Endothelial cell of umbilical vein (primary cell): ENCODE results near the gene MAP3K15. TPM values are rescaled to one million over a fixed set of nuclear protein-coding genes. Genes with fewer than 3 reads are reported as not detected.

Source experiments
- BruUV-seq: library from RNA; stranded (reverse); fragments of 400-500 nt; replicated peaks from 2 replicates; lab custom pipeline; 2021; lab: Mats Ljungman, UMichigan
- CTCF ChIA-PET: fragments of 300-600, 350-600 bp; sonication (Branson Sonifier 250); formaldehyde crosslinking; loops from one replicate; lab custom pipeline; 2021; ENCODE audit warnings: antibody characterized with exemption, inconsistent platforms; lab: Charles Lee
- POLR2A ChIA-PET: fragments of 300-600, 350-600 bp; sonication (Branson Sonifier 250); formaldehyde crosslinking; loops from one replicate; lab custom pipeline; 2021; ENCODE audit warnings: antibody characterized with exemption, inconsistent platforms; lab: Charles Lee
- DNase-seq: peaks from one replicate; pipeline ENCODE4 v3.0.0-alpha.2; 2011; ENCODE audit warnings: low read depth, low spot score
- FAIRE-seq: peaks from 2 replicates; lab custom pipeline; 2011; peaks lifted over from hg19 to GRCh38; lab: Jason Lieb, UNC
- H2AFZ ChIP-seq: 2 replicates; pipeline ENCODE4 v1.6.0; 2012; ENCODE audit warnings: low read depth, low read length, control low read depth, inconsistent platforms
- H3K27ac ChIP-seq: 2 replicates; pipeline ENCODE4 v1.5.1; 2011; ENCODE audit warnings: low read depth, mild to moderate bottlenecking, control low read depth, low read length, moderate library complexity; ENCODE audit not compliant: insufficient read depth
- H3K27me3 ChIP-seq, 2 experiments: 2 replicates each; pipeline versions ENCODE4 v1.6.0 to v1.6.1; 2011; ENCODE audit warnings: low read length in 2 of 2, mixed read lengths in 1 of 2; ENCODE audit not compliant: control insufficient read depth in 2 of 2, insufficient read depth in 2 of 2
- H3K36me3 ChIP-seq, 2 experiments: 2 replicates in 1 of 2; 3 replicates in 1 of 2; pipeline ENCODE4 v1.5.1; 2011; ENCODE audit warnings: low read length in 2 of 2, mild to moderate bottlenecking in 1 of 2, moderate library complexity in 1 of 2; ENCODE audit not compliant: control insufficient read depth in 2 of 2, insufficient read depth in 2 of 2; ENCODE audit errors: extremely low read depth in 1 of 2
- H3K4me1 ChIP-seq: 3 replicates; pipeline ENCODE4 v1.5.1; 2011; ENCODE audit warnings: mild to moderate bottlenecking, low read length; ENCODE audit not compliant: control insufficient read depth, insufficient read depth; ENCODE audit errors: extremely low read depth
- H3K4me2 ChIP-seq: 2 replicates; pipeline ENCODE4 v1.6.1; 2011; ENCODE audit warnings: low read length, control low read depth, mixed read lengths; ENCODE audit not compliant: insufficient read depth
- H3K4me3 ChIP-seq, 3 experiments: fragments of 200-600 bp in 1 of 3; sonication (generic), shearing (Covaris generic) in 1 of 3; replicated peaks in 1 of 3; 2 replicates each; pipeline ENCODE4 v1.5.1; 2011 to 2016; ENCODE audit warnings: control low read depth in 3 of 3, low read length in 3 of 3, mild to moderate bottlenecking in 2 of 3, inconsistent platforms in 1 of 3, low read depth in 1 of 3, moderate library complexity in 1 of 3; ENCODE audit not compliant: insufficient read depth in 1 of 3
- H3K79me2 ChIP-seq: 2 replicates; pipeline ENCODE4 v1.6.0; 2012; ENCODE audit warnings: low read length, inconsistent platforms; ENCODE audit not compliant: control insufficient read depth, insufficient read depth
- H3K9ac ChIP-seq: replicated peaks from 2 replicates; pipeline ENCODE3; 2011; ENCODE audit warnings: low read length, control low read depth; ENCODE audit not compliant: insufficient read depth; ENCODE audit errors: extremely low read depth
- H3K9me1 ChIP-seq: replicated peaks from 3 replicates; pipeline ENCODE4 v1.6.0; 2011; ENCODE audit warnings: mild to moderate bottlenecking, low read length; ENCODE audit not compliant: control insufficient read depth, insufficient read depth; ENCODE audit errors: extremely low read depth
- H3K9me3 ChIP-seq: replicated peaks from 2 replicates; pipeline ENCODE4 v1.5.1; 2012; ENCODE audit warnings: low read length, inconsistent platforms; ENCODE audit not compliant: control insufficient read depth, insufficient read depth
- H4K20me1 ChIP-seq: replicated peaks from 2 replicates; pipeline ENCODE3; 2011; ENCODE audit warnings: mild to moderate bottlenecking, low read length; ENCODE audit not compliant: control insufficient read depth, insufficient read depth; ENCODE audit errors: extremely low read depth
- CTCF ChIP-seq, 2 donors: IDR thresholded peaks; 1 replicate in 1 of 2; 2 replicates in 1 of 2; pipeline ENCODE4 v1.5.1; 2011; ENCODE audit warnings: low read length in 2 of 2, mild to moderate bottlenecking in 2 of 2, moderate library complexity in 2 of 2, control low read depth in 1 of 2, inconsistent platforms in 1 of 2, low read depth in 1 of 2; ENCODE audit not compliant: insufficient read depth in 1 of 2; ENCODE audit errors: extremely low read depth in 1 of 2
- EZH2 ChIP-seq: IDR thresholded peaks from 2 replicates; pipeline ENCODE4 v1.6.1; 2012; ENCODE audit warnings: borderline replicate concordance, low read depth, mild to moderate bottlenecking, moderate library complexity, low read length, inconsistent platforms; ENCODE audit not compliant: severe bottlenecking
- FOS ChIP-seq: IDR thresholded peaks from 2 replicates; pipeline ENCODE4 v1.6.1; 2011; ENCODE audit warnings: mild to moderate bottlenecking, low read length, moderate library complexity, borderline replicate concordance; ENCODE audit not compliant: insufficient read depth
- GATA2 ChIP-seq: IDR thresholded peaks from 2 replicates; pipeline ENCODE4 v1.7.0; 2011; ENCODE audit warnings: low read depth, mild to moderate bottlenecking, moderate library complexity, mixed read lengths, low read length; ENCODE audit not compliant: insufficient read length, insufficient read depth
- JUN ChIP-seq: IDR thresholded peaks from 2 replicates; pipeline ENCODE4 v1.6.1; 2011; ENCODE audit warnings: borderline replicate concordance, low read depth; ENCODE audit not compliant: insufficient read length, insufficient read depth
- MAX ChIP-seq: IDR thresholded peaks from 2 replicates; pipeline ENCODE4 v1.6.1; 2011; ENCODE audit not compliant: insufficient read depth, insufficient read length
- MYC ChIP-seq: IDR thresholded peaks from one replicate; pipeline ENCODE4 v1.6.1; 2011; ENCODE audit warnings: mild to moderate bottlenecking, low read depth, low read length
- POLR2A ChIP-seq: IDR thresholded peaks from 2 replicates; pipeline ENCODE4 v1.6.1; 2012; ENCODE audit warnings: low read depth, mild to moderate bottlenecking, control low read depth, low read length
- POLR2AphosphoS5 ChIP-seq: IDR thresholded peaks from 2 replicates; pipeline ENCODE4 v1.6.1; 2012; ENCODE audit warnings: low read depth, mild to moderate bottlenecking, control low read depth, low read length, moderate library complexity; ENCODE audit not compliant: insufficient read depth
- dilution Hi-C: fragments of 300-500 bp; cut with MboI; formaldehyde crosslinking; loops from one replicate; pipeline ENCODE4 v1.15.0; 2019; ENCODE audit warnings: low sequenced_read_pairs; ENCODE audit not compliant: extremely low pct_ligation_motif_present
- intact Hi-C: fragments of 100-400 bp; cut with micrococcal nuclease; formaldehyde crosslinking; loops from one replicate; pipeline ENCODE4 v1.10.0; 2022
- polyA plus RNA-seq, 4 experiments: library from polyadenylated mRNA; depleted of rRNA in 3 of 4; stranded (reverse) in 3 of 4; unstranded in 1 of 4; fragments of >200 nt; gene quantifications; 2 replicates each; pipeline versions ENCODE4 v1.2.1 to v1.2.3, GENCODE V29; 2011 to 2012; ENCODE audit warnings: missing spikeins in 1 of 4
- total RNA-seq: library from RNA; stranded (reverse); gene quantifications from 2 replicates; pipeline ENCODE4 v1.2.3, GENCODE V29; 2021

The MAP3K15 gene
- total and polyA plus RNA-seq, 2 donors (not counting 3 experiments of a cell fraction or from before 2014, with no cell fraction given) = 0.01 to 0.09 TPM

GRCh38 chrX:19552793-19553192, 37.5 kb upstream of the MAP3K15 start:
- Histone ChIP-seq H3K79me2 (no peaks in the 10 kb centered on the region), H3K36me3 (no peaks in the 10 kb centered on the region), H3K9me3 (no peaks in the 10 kb centered on the region), H3K4me1 (no peaks in the 10 kb centered on the region), H3K4me2 (no peak overlapping the region), H3K27me3 (no peaks in the 10 kb centered on the region), H2AFZ (no peak overlapping the region), H3K9me1 (no peaks in the 10 kb centered on the region), H4K20me1 (no peaks in the 10 kb centered on the region), H3K27ac (no peak overlapping the region), H3K9ac (no peak overlapping the region), H3K4me3 (no peak overlapping the region)
- BruUV-seq = no TSS peak
- ChIA-PET CTCF (interaction anchor here (1.3 to 1.7 kb wide), 2 partner anchors 41 to 180 kb away, joined by 3 to 4 read pairs; no protein-coding TSS in a partner anchor), POLR2A (no interaction called here)
- dilution Hi-C loops (no loop called here), intact Hi-C loops (no loop called here)
- no peak for TF ChIP-seq MAX
- no peak for TF ChIP-seq FOS
- TF ChIP-seq JUN = no peak
- TF ChIP-seq POLR2A = no peak
- no peak for TF ChIP-seq CTCF (IDR thresholded peaks at IDR 0.05; ENCODE audit: extremely low read depth in 1 of 2, insufficient read depth in 1 of 2, low read depth in 1 of 2, low read length in 2 of 2)
- TF ChIP-seq GATA2 = no peak
- no peak for TF ChIP-seq MYC
- no peak for TF ChIP-seq EZH2
- no peak for TF ChIP-seq POLR2AphosphoS5
- FAIRE-seq (no peak), DNase-seq (no peak)
